SK-N-SH treated with all-trans-retinoic acid at 6 μM for 48 hours (cell line): ENCODE data around the gene PSEN1.
A peak's percentile ranks its signal among the peaks of the same experiment; 100 is the strongest.

ENCODE experiments used
- ATAC-seq: fragments of 200-7000 bp; cut with Tn5 transposase; 3 replicates; pipeline ENCODE4 v1.9.1; 2020; ENCODE audit warnings: mild to moderate bottlenecking, moderate library complexity
- ARNTL ChIP-seq: fragments of 450-650 bp; formaldehyde crosslinking; IDR thresholded peaks from 2 replicates; pipeline ENCODE4 v1.5.0; 2020; ENCODE audit warnings: low read depth, mild to moderate bottlenecking, moderate library complexity, borderline replicate concordance
- BACH2 ChIP-seq: fragments of 250-450 bp; sonication (Bioruptor Pico); IDR thresholded peaks from 2 replicates; pipeline ENCODE4 v1.9.0; 2021; ENCODE audit warnings: mild to moderate bottlenecking, borderline replicate concordance
- CREB5 ChIP-seq: fragments of 250-450 bp; sonication (Bioruptor Pico); IDR thresholded peaks from 2 replicates; pipeline ENCODE4 v1.5.1; 2020; ENCODE audit warnings: low read depth, mild to moderate bottlenecking, moderate library complexity
- CSDC2 ChIP-seq: fragments of 250-450 bp; sonication (Bioruptor Pico); IDR thresholded peaks from 2 replicates; pipeline ENCODE4 v1.5.0; 2020; ENCODE audit warnings: mild to moderate bottlenecking, moderate library complexity
- CSRNP3 ChIP-seq: fragments of 250-450 bp; sonication (Bioruptor Pico); IDR thresholded peaks from 2 replicates; pipeline ENCODE4 v1.5.1; 2021; ENCODE audit warnings: mild to moderate bottlenecking, moderate library complexity
- ESRRG ChIP-seq: fragments of 250-450 bp; sonication (Bioruptor Pico); IDR thresholded peaks from 2 replicates; pipeline ENCODE4 v1.6.1; 2021; ENCODE audit warnings: mild to moderate bottlenecking
- GLIS3 ChIP-seq: fragments of 250-450 bp; sonication (Bioruptor Pico); IDR thresholded peaks from 2 replicates; pipeline ENCODE4 v1.5.0; 2020; ENCODE audit warnings: mild to moderate bottlenecking, moderate library complexity
- ISL1 ChIP-seq: fragments of 250-450 bp; sonication (Bioruptor Pico); IDR thresholded peaks from 2 replicates; pipeline ENCODE4 v2.1.2; 2022; ENCODE audit warnings: mild to moderate bottlenecking, moderate library complexity
- OSR1 ChIP-seq: fragments of 250-450 bp; sonication (Bioruptor Pico); IDR thresholded peaks from 2 replicates; pipeline ENCODE4 v1.8.0; 2022; ENCODE audit warnings: moderate library complexity, mild to moderate bottlenecking, inconsistent platforms
- PPARA ChIP-seq: fragments of 250-450 bp; sonication (Bioruptor Pico); IDR thresholded peaks from 2 replicates; pipeline ENCODE4 v1.5.0; 2020; ENCODE audit warnings: mild to moderate bottlenecking, borderline replicate concordance
- SNAI2 ChIP-seq: fragments of 250-450 bp; sonication (Bioruptor Pico); IDR thresholded peaks from 2 replicates; pipeline ENCODE4 v1.5.0; 2020; ENCODE audit warnings: mild to moderate bottlenecking, moderate library complexity
- TCF4 ChIP-seq: fragments of 250-450 bp; sonication (Bioruptor Pico); IDR thresholded peaks from 2 replicates; pipeline ENCODE4 v1.8.0; 2021; ENCODE audit warnings: mild to moderate bottlenecking, moderate library complexity, borderline replicate concordance
- TOX ChIP-seq: fragments of 250-450 bp; sonication (Bioruptor Pico); IDR thresholded peaks from 2 replicates; pipeline ENCODE4 v1.8.0; 2021; ENCODE audit warnings: mild to moderate bottlenecking, moderate library complexity, borderline replicate concordance
- TSHZ2 ChIP-seq: fragments of 250-450 bp; sonication (Bioruptor Pico); IDR thresholded peaks from 2 replicates; pipeline ENCODE4 v1.5.0; 2020; ENCODE audit warnings: mild to moderate bottlenecking, moderate library complexity
- ZC3H10 ChIP-seq: fragments of 250-450 bp; sonication (Bioruptor Pico); IDR thresholded peaks from 2 replicates; pipeline ENCODE4 v1.5.1; 2021; ENCODE audit warnings: mild to moderate bottlenecking, moderate library complexity
- ZFP3 ChIP-seq: fragments of 250-450 bp; sonication (Bioruptor Pico); IDR thresholded peaks from 2 replicates; pipeline ENCODE4 v1.5.0; 2020; ENCODE audit warnings: mild to moderate bottlenecking, moderate library complexity
- ZFP30 ChIP-seq: fragments of 450-650 bp; formaldehyde crosslinking; IDR thresholded peaks from 2 replicates; pipeline ENCODE4 v1.5.0; 2022; ENCODE audit warnings: mild to moderate bottlenecking, moderate library complexity
- ZNF565 ChIP-seq: fragments of 450-650 bp; formaldehyde crosslinking; conservative IDR thresholded peaks from 2 replicates; pipeline ENCODE4 v1.5.0; 2020; ENCODE audit warnings: low read depth, mild to moderate bottlenecking, moderate library complexity
- ZNF70 ChIP-seq: fragments of 450-650 bp; formaldehyde crosslinking; IDR thresholded peaks from 2 replicates; pipeline ENCODE4 v1.5.0; 2020; ENCODE audit warnings: mild to moderate bottlenecking, moderate library complexity
- ZNF8 ChIP-seq: fragments of 450-650 bp; formaldehyde crosslinking; IDR thresholded peaks from 2 replicates; pipeline ENCODE4 v1.5.0; 2020; ENCODE audit warnings: mild to moderate bottlenecking, moderate library complexity

PSEN1 gene

GRCh38 chr14:73237786-73238423, 101.6 kb downstream of the PSEN1 start (continued):
- no peak for TF ChIP-seq CREB5 (CRISPR knock-in tag)
- no peak for TF ChIP-seq ESRRG (CRISPR knock-in tag)
- no peak for TF ChIP-seq GLIS3 (CRISPR knock-in tag)
- no peak for TF ChIP-seq ZC3H10 (CRISPR knock-in tag)

- no peak for TF ChIP-seq TSHZ2 (CRISPR knock-in tag)
- TF ChIP-seq ZNF8 = no peak
- TF ChIP-seq ZFP30 (CRISPR knock-in tag) = no peak
- TF ChIP-seq CSRNP3 (CRISPR knock-in tag) = no peak
- no peak for TF ChIP-seq ARNTL (CRISPR knock-in tag)
- peak; percentile 68 for ATAC-seq
These were observed 102.1 kb downstream of the PSEN1 start for GRCh38 chr14:73238424-73238852.

- TF ChIP-seq ZNF565 (no peak), GLIS3 (CRISPR knock-in tag) (no peak), ZFP3 (CRISPR knock-in tag) (no peak), SNAI2 (CRISPR knock-in tag) (no peak), TSHZ2 (CRISPR knock-in tag) (no peak), ZFP30 (CRISPR knock-in tag) (no peak), ISL1 (no peak), TCF4 (CRISPR knock-in tag) (no peak)
- peak; percentile 48 for ATAC-seq
These were observed 102.6 kb downstream of the PSEN1 start for GRCh38 chr14:73238941-73239340.

GRCh38 chr14:73239393-73240241, 103.3 kb downstream of the PSEN1 start:
- peak; percentile 16; the same call in 2 of the 3 replicates for ATAC-seq
- no peak for TF ChIP-seq ZFP30 (CRISPR knock-in tag)
- TF ChIP-seq, all 23 proteins: peak for 0

- no peak for ATAC-seq
- TF ChIP-seq PPARA (CRISPR knock-in tag) (no peak), CREB5 (CRISPR knock-in tag) (no peak), OSR1 (CRISPR knock-in tag) (no peak), ZNF8 (no peak), BACH2 (CRISPR knock-in tag) (no peak), ARNTL (CRISPR knock-in tag) (no peak), ZNF70 (CRISPR knock-in tag) (no peak), TOX (CRISPR knock-in tag) (no peak), CSRNP3 (CRISPR knock-in tag) (no peak), ZFP30 (CRISPR knock-in tag) (no peak), ZNF565 (no peak), ZFP3 (CRISPR knock-in tag) (no peak), TCF4 (CRISPR knock-in tag) (no peak), SNAI2 (CRISPR knock-in tag) (no peak), CSDC2 (no peak)
These were observed 104.6 kb downstream of the PSEN1 start for GRCh38 chr14:73240816-73241480.
